Karpas-422 (cell line): ENCODE results near the gene LINC00632. TPM values are rescaled to one million over a fixed set of nuclear protein-coding genes. Genes with fewer than 3 reads are reported as not detected.
A peak's percentile ranks its signal among the peaks of the same experiment; 100 is the strongest.

Source experiments
- DNase-seq: peaks from one replicate; pipeline ENCODE4 v3.0.0-alpha.2; 2015
- H2AFZ ChIP-seq: fragments of 200-600 bp; sonication (generic); 2 replicates; pipeline ENCODE4 v1.6.1; 2014; ENCODE audit warnings: antibody characterized with exemption, low read length, mixed read lengths
- H3K27ac ChIP-seq: fragments of 200-600 bp; sonication (generic); 2 replicates; pipeline ENCODE4 v1.5.1; 2014; ENCODE audit warnings: mild to moderate bottlenecking, low read length, moderate library complexity
- H3K27me3 ChIP-seq: fragments of 200-600 bp; sonication (generic); 2 replicates; pipeline ENCODE4 v1.6.1; 2014; ENCODE audit warnings: low read length, mixed read lengths
- H3K36me3 ChIP-seq: fragments of 200-600 bp; sonication (generic); 2 replicates; pipeline ENCODE4 v1.6.1; 2014; ENCODE audit warnings: low read length, mixed read lengths; ENCODE audit not compliant: insufficient read depth
- H3K4me1 ChIP-seq: fragments of 200-600 bp; sonication (generic); 2 replicates; pipeline ENCODE4 v1.6.1; 2014; ENCODE audit warnings: mild to moderate bottlenecking, low read length, mixed read lengths
- H3K4me2 ChIP-seq: fragments of 200-600 bp; sonication (generic); 2 replicates; pipeline ENCODE4 v1.6.1; 2014; ENCODE audit warnings: low read length, low read depth, mild to moderate bottlenecking; ENCODE audit not compliant: poor library complexity, severe bottlenecking
- H3K4me3 ChIP-seq: fragments of 200-600 bp; sonication (generic); 2 replicates; pipeline ENCODE4 v1.5.1; 2014; ENCODE audit warnings: mild to moderate bottlenecking, antibody characterized with exemption, low read length, mixed read lengths
- H3K79me2 ChIP-seq: fragments of 200-600 bp; sonication (generic); 2 replicates; pipeline ENCODE4 v1.6.1; 2014; ENCODE audit warnings: mild to moderate bottlenecking, low read length, mixed read lengths
- H3K9ac ChIP-seq: fragments of 200-600 bp; sonication (generic); 2 replicates; pipeline ENCODE4 v1.6.0; 2014; ENCODE audit warnings: low read length
- H3K9me2 ChIP-seq: fragments of 200-600 bp; sonication (generic), shearing (Covaris generic); replicated peaks from 2 replicates; pipeline ENCODE4 v1.6.0; 2014; ENCODE audit warnings: mild to moderate bottlenecking, low read length, moderate library complexity; ENCODE audit not compliant: insufficient read depth
- H3K9me3 ChIP-seq: fragments of 300-700, 200-600 bp; sonication (generic); 2 replicates; pipeline ENCODE4 v1.6.1; 2014; ENCODE audit warnings: low read length, mixed read lengths
- H4K20me1 ChIP-seq: fragments of 200-600 bp; sonication (generic); 2 replicates; pipeline ENCODE4 v1.6.1; 2014; ENCODE audit warnings: mild to moderate bottlenecking, antibody characterized with exemption, low read length, low read depth; ENCODE audit not compliant: insufficient read depth
- total RNA-seq: library from RNA; depleted of rRNA; stranded (reverse); fragments of >200 nt; shearing (Covaris generic); gene quantifications from 2 replicates; pipeline ENCODE4 v1.2.3, GENCODE V29; 2014; ENCODE audit warnings: low replicate concordance

Gene LINC00632
- total RNA-seq, 1 experiment from 2014 or later = not detected

DNA sequence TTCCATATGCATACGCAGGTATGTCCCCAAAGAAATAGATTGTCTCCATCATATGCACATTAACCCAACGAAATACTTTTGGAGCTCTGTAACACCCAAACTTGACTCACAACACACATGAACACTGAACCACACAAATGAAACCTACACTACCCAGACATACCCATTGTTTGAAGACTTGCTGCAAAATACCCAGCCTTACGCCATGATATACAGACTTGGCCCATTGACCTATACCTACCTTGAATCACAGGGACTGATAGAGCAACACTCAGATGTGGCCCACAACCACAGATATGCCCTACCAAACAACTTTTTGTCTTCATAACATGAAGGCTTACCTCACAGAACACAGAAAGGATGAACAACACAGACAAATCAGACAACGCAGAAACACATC is 15.9 kb downstream of the LINC00632 start:
- Histone ChIP-seq H3K4me1 (no peaks in the 10 kb centered on the region), H3K9me3 (peaks cover 37% of the 10 kb centered on the region), H3K36me3 (no peaks in the 10 kb centered on the region), H4K20me1 (no peaks in the 10 kb centered on the region), H3K4me2 (no peak overlapping the region), H3K4me3 (no peak overlapping the region), H3K79me2 (no peaks in the 10 kb centered on the region), H3K9me2 (no peaks in the 10 kb centered on the region), H3K9ac (no peak overlapping the region), H3K27ac (no peak overlapping the region), H3K27me3 (no peaks in the 10 kb centered on the region), H2AFZ (no peak overlapping the region)
- no peak for DNase-seq

DNA sequence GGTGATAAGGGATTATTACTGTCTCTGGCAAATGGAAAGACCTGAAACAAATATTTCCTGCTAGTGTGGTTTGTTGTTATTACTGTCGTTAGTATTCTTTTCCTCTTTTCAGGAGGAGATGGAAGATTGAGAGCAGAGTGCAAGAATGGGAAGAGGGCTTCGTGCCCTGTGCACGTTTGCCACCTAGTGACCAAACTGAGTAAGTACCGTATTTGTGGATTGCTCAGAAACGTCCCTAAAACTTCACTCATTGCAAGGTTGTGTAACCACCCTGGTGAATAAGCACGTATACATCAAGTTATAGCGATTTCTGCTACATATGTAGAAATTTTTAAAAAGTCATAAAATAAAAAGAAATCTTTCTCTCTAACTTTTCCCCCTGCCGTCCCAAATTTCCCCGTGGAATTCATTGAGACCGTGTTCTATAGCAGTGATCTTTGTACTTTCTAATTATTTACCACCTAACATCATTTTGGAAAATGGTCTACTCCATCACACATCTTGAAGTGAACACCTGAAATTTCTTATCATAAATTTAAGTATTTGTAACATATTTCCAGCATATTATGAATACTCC is 24.3 kb downstream of the LINC00632 start:
- no peak overlapping the region for H3K4me2 ChIP-seq
- H3K27ac ChIP-seq = no peak overlapping the region
- no peaks in the 10 kb centered on the region for H3K79me2 ChIP-seq
- H4K20me1 ChIP-seq = no peaks in the 10 kb centered on the region
- H3K4me1 ChIP-seq = no peaks in the 10 kb centered on the region
- no peaks in the 10 kb centered on the region for H3K27me3 ChIP-seq
- no peak overlapping the region for H2AFZ ChIP-seq
- no peaks in the 10 kb centered on the region for H3K9me3 ChIP-seq
- no peak overlapping the region for H3K9ac ChIP-seq
- no peak overlapping the region for H3K4me3 ChIP-seq
- peak; percentile 68 for DNase-seq
- no peaks in the 10 kb centered on the region for H3K9me2 ChIP-seq
- H3K36me3 ChIP-seq = no peaks in the 10 kb centered on the region

DNA sequence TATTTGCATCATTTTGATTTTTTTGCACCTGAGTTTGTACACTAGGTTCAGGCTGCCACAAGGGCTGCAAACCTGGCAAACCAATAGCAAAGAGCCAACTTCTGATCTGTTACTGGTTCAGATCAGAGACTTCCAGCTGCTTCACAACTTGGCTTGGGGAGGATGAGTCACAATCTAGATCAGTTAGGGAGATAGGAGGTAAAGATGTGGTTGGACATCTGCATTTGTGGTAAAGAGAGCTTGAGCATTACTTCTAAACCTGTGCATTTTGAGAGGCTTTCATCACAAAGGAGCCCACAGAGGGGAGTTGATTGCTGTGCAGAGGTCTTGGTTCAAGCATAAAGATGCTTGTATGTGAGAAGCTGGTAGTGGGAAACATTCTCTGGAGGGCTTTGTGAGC is 34.5 kb downstream of the LINC00632 start:
- Histone ChIP-seq H3K27ac (no peak overlapping the region), H3K4me3 (no peak overlapping the region)
- no peak for DNase-seq

DNA sequence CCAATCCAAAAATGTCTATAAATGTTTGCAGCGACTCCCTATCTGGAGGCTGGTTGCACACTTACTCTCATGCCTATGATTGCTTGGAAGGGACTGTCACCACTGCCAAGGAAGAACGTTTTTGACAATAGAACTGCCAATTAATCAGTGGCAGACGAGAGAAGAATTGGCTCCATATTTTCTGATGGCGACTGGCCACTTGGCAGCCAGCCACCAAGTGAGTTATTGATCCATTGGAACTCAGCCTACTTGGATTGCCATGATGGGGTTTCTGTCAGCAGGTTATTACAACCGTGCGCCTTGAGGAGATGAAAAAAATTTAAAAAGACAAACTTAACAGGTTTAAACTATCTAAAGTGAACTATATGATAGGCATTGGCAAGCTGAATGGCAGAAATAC is 47.4 kb downstream of the LINC00632 start:
- Histone ChIP-seq H2AFZ (no peak overlapping the region), H3K4me2 (no peak overlapping the region), H3K36me3 (no peaks in the 10 kb centered on the region), H4K20me1 (no peaks in the 10 kb centered on the region), H3K79me2 (no peaks in the 10 kb centered on the region), H3K27me3 (no peaks in the 10 kb centered on the region), H3K9ac (no peak overlapping the region), H3K27ac (no peak overlapping the region), H3K4me3 (no peak overlapping the region), H3K9me3 (no peaks in the 10 kb centered on the region), H3K9me2 (no peaks in the 10 kb centered on the region), H3K4me1 (no peaks in the 10 kb centered on the region)
- no peak for DNase-seq

More for the DNA sequence above, 34.5 kb downstream of the LINC00632 start:
- Histone ChIP-seq H3K4me1 (no peaks in the 10 kb centered on the region), H3K79me2 (no peaks in the 10 kb centered on the region), H3K9ac (no peak overlapping the region), H4K20me1 (no peaks in the 10 kb centered on the region), H3K4me2 (no peak overlapping the region), H3K9me3 (no peaks in the 10 kb centered on the region), H2AFZ (no peak overlapping the region), H3K9me2 (no peaks in the 10 kb centered on the region), H3K27me3 (no peaks in the 10 kb centered on the region), H3K36me3 (no peaks in the 10 kb centered on the region)

DNA sequence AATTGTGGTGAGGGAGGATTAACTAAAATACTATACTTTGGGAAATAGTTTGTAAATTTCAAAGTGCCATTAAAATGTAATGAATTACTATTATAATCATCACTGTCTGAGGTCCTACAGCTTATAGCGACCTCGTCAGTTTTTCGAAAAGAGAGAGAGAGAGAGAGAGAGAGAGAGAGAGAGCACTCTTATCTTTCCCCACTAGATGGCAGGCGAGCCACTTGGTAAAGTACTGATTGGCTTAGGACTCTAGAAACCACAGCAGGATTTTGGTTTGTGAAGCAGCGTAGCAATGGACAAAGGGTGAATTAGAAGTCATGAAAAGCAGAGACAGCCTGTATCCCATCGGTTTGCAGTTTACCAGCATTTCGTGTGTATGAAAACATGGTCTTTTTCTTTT is 52.5 kb downstream of the LINC00632 start:
- peak; percentile 83 for DNase-seq

DNA sequence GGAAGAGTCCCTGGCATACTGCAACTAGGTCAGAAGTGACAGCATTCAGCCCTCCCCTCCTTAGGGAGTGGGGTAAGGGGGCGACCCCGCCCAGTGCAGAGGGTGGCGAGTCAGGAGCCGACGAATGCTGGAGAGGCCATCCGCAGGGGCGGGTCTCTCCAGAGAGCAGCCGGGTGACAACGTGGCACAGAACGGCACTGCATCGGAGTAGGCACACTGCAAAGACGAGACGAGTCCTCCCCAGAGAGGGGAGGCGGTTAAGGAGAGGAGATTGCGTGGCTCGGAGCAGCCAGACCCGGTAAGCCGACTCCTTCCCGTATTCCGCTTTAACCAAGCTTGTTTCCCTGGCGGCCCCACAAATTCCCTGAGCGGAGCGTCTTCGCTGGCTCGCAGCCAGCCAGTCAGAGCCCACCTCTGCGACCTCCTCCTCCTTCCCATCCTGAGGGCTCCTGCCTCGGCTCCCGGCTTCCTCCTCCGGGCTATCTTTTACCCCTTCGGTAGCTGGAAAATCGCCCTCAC is 54.9 kb downstream of the LINC00632 start:
- Histone ChIP-seq H3K27me3 (no peaks in the 10 kb centered on the region), H3K27ac (no peak overlapping the region), H3K9ac (no peak overlapping the region), H3K4me3 (no peak overlapping the region), H3K79me2 (no peaks in the 10 kb centered on the region), H3K9me2 (no peaks in the 10 kb centered on the region), H3K4me1 (no peaks in the 10 kb centered on the region), H3K9me3 (no peaks in the 10 kb centered on the region), H3K36me3 (no peaks in the 10 kb centered on the region), H3K4me2 (no peak overlapping the region), H2AFZ (no peak overlapping the region), H4K20me1 (no peaks in the 10 kb centered on the region)
- DNase-seq = no peak

More for the DNA sequence above, 52.5 kb downstream of the LINC00632 start:
- Histone ChIP-seq H2AFZ (no peak overlapping the region), H3K27me3 (no peaks in the 10 kb centered on the region), H3K27ac (no peak overlapping the region), H3K9me2 (no peaks in the 10 kb centered on the region), H3K4me1 (no peaks in the 10 kb centered on the region), H3K36me3 (no peaks in the 10 kb centered on the region), H3K4me2 (no peak overlapping the region), H3K9ac (no peak overlapping the region), H4K20me1 (no peaks in the 10 kb centered on the region), H3K9me3 (no peaks in the 10 kb centered on the region), H3K4me3 (no peak overlapping the region), H3K79me2 (no peaks in the 10 kb centered on the region)

DNA sequence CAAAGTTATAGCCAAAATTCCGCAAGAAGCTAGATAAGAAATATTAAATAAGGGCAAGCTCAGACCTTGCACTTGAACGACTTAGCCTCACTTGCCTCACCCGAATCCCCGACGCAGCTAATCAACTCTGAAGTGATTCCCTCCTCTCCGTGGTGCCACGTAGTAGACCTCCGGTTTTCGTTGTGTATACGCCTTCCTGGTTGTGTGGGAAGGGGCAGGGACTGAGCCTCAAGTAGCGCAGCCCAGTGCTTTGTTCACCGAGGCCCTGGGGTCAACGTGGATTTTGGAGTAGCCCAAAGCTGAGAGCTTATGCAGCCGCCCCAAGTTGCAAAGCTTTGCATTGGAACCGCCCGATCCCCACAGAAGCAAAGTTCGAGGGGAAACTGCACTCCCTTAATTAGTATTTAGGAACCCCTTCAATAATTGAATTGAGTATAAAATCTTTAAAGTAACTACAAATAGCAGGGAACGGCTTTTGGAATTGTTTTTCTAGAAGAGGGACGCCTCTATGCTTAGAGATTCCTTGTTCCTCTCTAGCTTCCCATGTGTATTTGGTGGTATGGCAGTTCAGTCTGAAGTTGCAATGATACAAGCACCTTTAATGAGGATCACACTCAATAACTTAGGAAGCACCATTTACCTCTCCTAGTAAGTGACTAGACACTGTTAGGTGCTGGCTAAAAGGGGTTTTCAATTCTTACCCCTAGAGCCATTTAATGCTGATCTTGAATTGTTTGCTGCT is 55.7 kb downstream of the LINC00632 start:
- DNase-seq = no peak
- no peak overlapping the region for H3K9ac ChIP-seq
- no peak overlapping the region for H3K4me3 ChIP-seq
- no peaks in the 10 kb centered on the region for H3K9me2 ChIP-seq
- no peaks in the 10 kb centered on the region for H3K27me3 ChIP-seq
- no peaks in the 10 kb centered on the region for H3K79me2 ChIP-seq
- H3K4me2 ChIP-seq = no peak overlapping the region
- no peaks in the 10 kb centered on the region for H3K4me1 ChIP-seq
- H4K20me1 ChIP-seq = no peaks in the 10 kb centered on the region
- no peaks in the 10 kb centered on the region; the same call in 1 of the 2 replicates for H3K9me3 ChIP-seq
- H2AFZ ChIP-seq = no peak overlapping the region
- H3K27ac ChIP-seq = no peak overlapping the region
- H3K36me3 ChIP-seq = no peaks in the 10 kb centered on the region

DNA sequence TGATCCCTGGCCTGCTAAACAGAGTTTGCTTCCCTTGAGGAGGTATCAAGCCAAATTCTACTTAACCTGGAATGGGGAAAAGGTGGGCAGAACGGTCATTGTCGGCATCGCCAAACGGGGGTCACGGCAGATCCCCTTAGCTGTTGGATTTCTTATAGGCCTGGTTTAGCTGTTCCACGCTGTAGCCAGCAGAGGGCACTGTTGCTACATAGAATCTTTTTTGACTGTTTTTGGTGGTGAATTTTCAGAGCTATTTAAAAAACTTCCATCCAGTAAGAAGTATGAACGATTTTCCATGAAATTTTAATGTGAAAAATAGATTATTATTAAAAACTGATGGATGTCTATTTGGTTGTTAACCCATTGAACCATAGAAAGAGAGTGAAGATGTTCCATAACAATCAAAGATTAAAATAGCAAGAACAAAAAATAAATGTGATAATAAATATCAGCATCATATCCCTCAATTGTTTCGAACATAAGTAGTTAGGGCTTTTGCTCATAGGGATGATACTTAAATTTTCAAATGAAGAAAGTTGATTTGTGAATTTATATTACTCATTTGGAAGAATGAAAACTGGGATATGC is 56.6 kb downstream of the LINC00632 start:
- Histone ChIP-seq H3K4me1 (no peaks in the 10 kb centered on the region), H2AFZ (no peak overlapping the region), H3K4me3 (no peak overlapping the region), H3K27me3 (no peaks in the 10 kb centered on the region), H3K9ac (no peak overlapping the region), H4K20me1 (no peaks in the 10 kb centered on the region), H3K9me2 (no peaks in the 10 kb centered on the region), H3K27ac (no peak overlapping the region), H3K36me3 (no peaks in the 10 kb centered on the region), H3K9me3 (no peaks in the 10 kb centered on the region; the same call in 1 of the 2 replicates), H3K4me2 (no peak overlapping the region), H3K79me2 (no peaks in the 10 kb centered on the region)
- peak; percentile 85 for DNase-seq
